NB4 (cell line): ENCODE results near the gene COL23A1.

ENCODE experiments used
- CTCF ChIP-seq: IDR thresholded peaks from one replicate; pipeline ENCODE4 v1.5.1; 2012; ENCODE audit warnings: low read depth, low read length
- MAX ChIP-seq: IDR thresholded peaks from 2 replicates; pipeline ENCODE4 v1.6.1; 2011; ENCODE audit warnings: low read depth, low read length
- MYC ChIP-seq: IDR thresholded peaks from 2 replicates; pipeline ENCODE4 v1.6.1; 2011; ENCODE audit warnings: low read depth, low read length
- POLR2A ChIP-seq: IDR thresholded peaks from 2 replicates; pipeline ENCODE4 v1.6.1; 2011; ENCODE audit warnings: mild to moderate bottlenecking; ENCODE audit not compliant: insufficient read length; ENCODE audit errors: extremely low read depth

- TF ChIP-seq CTCF (no peak), POLR2A (no peak), MAX (no peak), MYC (no peak)
Measured at GRCh38 chr5:178356431-178356872, 233.7 kb downstream of the COL23A1 start.
